DMS53 treated with DMSO at 0.1 percent for 48 hours (cell line): ENCODE measurements around the gene AMDHD1.

Experiments used
- DNase-seq: peaks from one replicate; lab custom pipeline; 2025; ENCODE audit not compliant: unreplicated experiment; lab: John Stamatoyannopoulos, UW

AMDHD1 gene

GRCh38 chr12:95995238-95996031, 52.3 kb downstream of the AMDHD1 start:
- DNase-seq = peak; percentile 11

- peak; percentile 21 for DNase-seq
Measured at GRCh38 chr12:95996034-95996658, 53.0 kb downstream of the AMDHD1 start, which contains the start of gene HAL. Gene HAL (minus strand): TSS chr12:95996344. CDS start chr12:95995910, 434 bp downstream.

GRCh38 chr12:95997276-95997675, 54.1 kb downstream of the AMDHD1 start:
- DNase-seq = no peak

GRCh38 chr12:95997911-95998510, 54.9 kb downstream of the AMDHD1 start:
- peak; percentile 29 for DNase-seq

DNA sequence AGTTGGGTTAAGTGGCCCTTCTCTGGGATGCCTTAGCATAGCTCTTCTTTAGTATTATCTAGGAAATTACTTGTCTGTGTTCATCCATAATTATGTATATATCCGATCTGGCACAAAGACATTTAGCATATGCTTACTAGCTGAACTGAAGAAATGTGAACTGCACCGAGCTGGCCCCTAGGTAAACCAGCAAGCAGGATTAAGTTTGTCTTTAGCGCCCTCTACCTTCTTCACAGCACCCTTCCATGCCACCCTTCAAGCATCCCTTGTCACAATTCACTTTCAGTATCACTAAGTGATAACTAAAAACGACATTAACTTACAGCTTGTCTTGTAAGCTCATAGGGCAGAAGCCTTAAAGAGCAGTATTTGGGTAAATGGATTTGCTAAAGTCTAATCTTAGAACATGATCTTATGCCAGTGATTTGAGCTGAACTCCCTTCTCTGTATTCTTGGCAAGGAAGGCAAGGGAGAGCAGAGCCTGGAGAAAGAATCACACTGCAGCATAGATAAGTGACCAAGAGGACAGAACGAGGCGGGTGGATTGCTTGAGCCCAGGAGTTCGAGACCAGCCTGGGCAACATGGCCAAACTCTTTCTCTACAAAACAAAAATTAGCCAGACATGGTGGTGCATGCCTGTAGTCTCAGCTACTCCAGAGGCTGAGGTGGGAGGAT, 55.6 kb downstream of the AMDHD1 start:
- peak; percentile 91 for DNase-seq

DNA sequence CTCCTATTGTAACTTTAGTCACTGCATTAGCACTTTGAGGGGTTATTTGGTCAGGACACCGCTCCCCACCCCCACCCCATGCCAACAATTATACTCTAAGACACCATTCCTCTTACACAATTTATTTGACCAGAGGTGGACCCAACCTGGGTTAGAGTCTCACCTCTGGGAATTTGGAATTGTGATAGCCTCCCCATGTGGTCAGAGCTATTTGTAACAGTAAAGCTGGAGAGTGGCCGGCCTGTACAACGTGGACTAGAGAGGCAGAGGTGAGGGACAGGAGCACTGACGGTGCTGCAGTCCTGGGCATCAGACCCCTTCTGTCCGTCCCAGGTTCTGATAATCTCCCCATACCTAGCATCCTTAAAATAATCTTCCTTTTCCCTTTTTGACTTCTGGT, 56.4 kb downstream of the AMDHD1 start:
- no peak for DNase-seq

GRCh38 chr12:96000858-96001257, 57.7 kb downstream of the AMDHD1 start:
- DNase-seq = no peak

DNA sequence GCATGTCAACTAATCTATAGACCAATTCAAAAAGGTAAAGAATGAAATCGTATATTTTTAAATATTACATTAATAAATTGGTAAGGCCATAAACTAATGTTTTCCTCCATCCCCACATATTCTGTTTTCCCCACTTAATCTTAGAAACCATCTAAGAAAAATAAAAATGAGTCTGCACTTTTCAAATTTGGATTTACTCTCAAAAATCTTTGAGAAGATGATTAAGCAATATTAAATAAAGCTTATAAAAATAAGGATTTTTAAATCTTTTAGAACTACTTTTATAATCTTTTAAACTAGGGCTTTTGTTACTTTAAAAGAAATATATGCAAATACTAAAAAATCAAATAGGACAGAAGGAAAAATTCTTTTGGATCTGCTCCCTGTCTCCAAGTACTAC, 63.6 kb downstream of the AMDHD1 start:
- DNase-seq = no peak

DNA sequence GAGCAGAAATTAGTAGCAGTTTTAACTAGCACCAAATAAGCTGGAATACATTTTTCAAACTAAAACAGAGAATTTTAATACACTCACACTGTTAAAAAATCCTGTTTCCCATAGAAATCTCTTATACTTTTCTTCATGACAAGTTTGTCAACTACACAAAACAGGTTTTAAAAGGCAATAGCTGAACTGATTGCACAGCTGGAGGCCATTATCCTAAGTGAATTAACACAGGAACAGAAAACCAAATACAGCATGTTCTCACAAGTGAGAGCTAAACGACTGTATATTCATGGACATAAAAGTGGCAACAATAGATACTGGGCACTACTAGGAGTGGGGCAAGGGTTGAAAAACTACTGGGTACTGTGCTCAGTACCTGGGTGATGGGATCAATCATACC, 64.6 kb downstream of the AMDHD1 start:
- no peak for DNase-seq

DNA sequence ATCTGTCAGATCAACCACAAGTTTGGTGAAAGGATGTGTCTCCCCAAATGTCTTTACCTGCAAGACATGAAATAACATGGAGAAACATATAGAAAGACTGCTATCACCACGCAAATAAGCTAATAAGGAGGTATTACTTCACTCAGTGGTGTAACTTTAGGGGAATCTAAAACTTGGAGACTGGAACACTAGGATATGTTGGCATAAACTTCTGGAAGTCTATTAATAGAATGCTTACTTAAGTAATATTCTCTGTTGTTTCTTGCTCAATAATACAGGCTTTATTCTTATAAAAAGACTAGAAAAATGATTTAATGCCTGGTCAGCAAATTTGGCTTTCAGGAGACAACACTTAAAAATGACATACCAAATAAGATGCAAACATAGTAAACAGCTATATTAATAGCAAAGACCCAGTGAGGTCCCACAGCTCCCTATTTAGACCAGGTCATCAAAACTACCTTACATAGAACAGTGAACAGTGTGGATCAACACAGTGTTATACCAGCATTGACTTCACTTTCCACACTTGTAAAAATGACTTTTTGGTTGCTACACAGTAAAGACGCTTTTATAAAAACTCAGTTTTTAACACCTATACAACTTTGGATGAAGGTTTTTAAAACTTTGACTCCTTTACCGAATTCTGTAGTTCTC, 71.9 kb downstream of the AMDHD1 start:
- DNase-seq = no peak

- DNase-seq = peak; percentile 3
Measured at GRCh38 chr12:96015672-96016071, 72.5 kb downstream of the AMDHD1 start.
